HG02943 (cell line): ENCODE results near the gene RIMS4.
"Not testable (repeated sequence)": the region's sequence is repeated elsewhere in the genome, so short reads cannot be mapped to it uniquely, and the experiment has no call there.

ENCODE experiments used
- ATAC-seq: cut with Tn5 transposase; IDR thresholded peaks from one replicate; pipeline ENCODE4 v1.9.1; 2021; ENCODE audit warnings: mild to moderate bottlenecking, low read depth, moderate library complexity; ENCODE audit not compliant: unreplicated experiment

RIMS4 gene

DNA sequence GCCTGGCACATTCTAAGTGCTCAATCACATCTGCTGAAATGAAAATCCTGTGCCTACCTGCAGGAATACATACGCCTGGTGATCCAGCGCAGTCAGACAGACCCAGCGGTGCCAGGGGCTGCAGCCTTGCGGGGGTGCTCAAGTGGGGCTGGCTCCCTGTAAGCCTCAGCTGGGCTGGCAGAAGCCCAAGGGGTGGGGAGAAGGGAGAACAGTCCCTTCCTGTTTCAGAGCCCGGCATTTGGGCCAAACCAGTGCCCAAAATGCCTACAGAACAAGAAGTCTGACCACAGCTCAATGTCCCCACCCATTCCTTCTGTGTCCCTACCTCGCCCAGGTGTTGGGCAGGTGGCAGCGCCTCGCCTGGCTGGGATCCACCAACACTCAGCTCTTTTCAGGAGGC is 42.1 kb downstream of the RIMS4 start:
- ATAC-seq: no peak

DNA sequence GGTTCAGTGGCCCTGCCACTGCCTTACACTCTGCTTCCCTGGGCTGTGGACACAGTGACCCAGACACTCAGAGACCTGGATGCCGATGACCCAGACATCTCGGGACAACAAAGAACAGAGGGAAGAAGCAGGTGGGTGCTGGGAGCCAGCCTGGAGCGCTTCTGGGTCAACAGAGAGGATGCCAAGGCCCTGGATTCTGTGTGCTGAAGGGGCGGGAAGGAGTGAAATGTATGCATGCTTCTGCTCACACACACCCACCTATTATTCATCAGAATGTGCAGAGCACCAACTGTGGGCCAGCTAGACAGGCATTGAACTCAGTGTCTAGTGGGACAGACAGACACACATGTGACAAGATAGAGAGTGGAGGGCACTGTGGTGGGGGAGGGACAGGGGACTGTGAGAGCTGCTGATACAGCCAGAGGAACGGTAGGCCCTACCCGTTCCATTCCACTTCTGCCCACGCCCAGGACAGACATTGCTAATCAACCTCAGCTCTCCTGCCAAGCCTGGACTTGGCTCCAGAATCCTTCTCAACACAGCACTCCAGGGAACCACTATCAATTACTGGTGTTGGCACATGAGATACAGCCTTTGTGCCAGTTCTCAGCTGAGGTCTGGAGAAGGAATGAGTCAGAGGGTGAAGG is 44.5 kb downstream of the RIMS4 start:
- ATAC-seq: no peak

DNA sequence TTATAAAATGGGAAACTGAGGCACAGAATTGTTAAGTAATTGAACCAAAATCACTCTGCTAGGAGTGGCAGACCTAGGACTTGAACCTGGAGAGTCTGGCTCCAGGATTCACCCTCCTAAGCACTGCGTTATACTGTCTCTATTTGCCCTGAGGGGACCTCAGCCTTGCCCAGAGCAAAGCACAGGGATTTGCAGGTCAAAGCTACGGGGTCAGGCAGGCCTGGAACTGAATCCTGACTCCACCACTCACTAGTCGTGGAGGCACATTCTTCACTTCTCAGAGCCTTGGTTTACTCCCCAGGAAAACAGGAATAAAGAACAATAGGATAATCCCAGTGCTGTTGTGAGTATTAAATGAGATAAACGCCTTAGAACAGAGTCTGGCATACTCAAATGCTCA is 45.3 kb downstream of the RIMS4 start:
- no peak for ATAC-seq

DNA sequence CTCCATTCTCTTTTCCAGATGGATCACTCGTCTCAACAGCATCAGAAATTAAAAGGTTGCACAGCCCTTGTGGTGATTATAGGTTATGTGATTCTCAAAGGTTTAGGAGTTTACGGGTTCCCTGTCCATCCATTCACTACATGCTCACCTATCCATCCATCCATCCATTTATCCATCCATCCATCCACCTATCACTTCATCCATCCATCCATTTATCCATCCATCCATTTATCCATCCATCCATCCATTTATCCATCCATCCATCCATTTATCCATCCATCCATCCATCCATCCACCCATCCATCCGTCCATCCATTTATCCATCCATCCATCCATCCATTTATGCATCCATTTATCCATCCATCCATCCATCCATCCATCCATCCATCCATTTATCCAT is 46.5 kb downstream of the RIMS4 start:
- ATAC-seq: not testable (repeated sequence)

DNA sequence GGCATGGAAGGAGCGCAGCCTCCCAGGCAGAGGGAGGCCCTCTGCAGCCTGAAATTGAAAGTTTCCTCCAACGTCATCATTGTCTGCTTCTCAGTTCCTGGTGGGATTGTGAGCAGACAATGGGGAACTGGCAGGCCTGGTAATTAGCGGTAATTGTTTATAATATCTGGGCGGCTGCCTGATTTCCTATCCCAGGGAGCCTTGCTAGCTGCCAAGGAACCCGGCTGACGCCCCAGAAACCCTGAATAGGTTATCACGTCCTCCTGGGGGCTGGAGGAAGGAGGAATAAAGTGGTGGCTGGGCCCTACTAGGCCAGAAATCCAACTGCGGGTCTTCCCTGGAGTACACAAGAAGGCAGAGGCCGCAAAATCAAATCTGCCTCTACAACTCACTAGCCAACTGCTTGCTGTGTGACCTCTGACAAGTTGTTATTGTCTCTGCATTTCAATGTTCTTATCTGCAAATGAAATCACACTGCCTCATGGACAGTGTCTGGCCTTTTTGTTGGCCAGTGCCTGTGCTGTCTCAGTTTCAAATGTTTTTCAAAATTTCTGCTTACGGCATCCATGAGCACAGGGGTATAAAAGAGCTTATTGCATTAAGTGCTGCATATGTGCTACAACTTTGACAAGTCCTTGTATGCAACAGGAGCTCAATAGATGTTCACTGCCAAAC is 47.7 kb downstream of the RIMS4 start:
- no peak for ATAC-seq

DNA sequence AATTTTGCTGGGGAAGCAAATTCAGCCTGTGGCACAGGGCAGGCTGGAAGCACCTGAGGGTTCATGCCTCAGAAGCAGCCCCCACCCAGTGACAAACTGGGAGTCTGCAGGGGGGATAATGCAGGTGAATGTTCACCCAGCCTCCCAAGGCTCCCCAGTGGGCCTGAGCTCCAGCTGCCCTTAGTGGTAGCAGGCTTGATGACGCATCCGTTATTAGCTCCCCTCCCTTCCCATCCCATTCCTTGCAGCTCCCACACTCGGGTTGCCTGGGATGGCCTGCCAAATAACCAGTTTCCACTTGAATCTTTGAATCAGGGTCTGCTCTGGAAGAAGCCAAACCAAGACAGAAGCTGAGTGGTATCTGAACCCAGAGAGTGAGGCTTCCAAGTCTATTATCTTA is 48.9 kb downstream of the RIMS4 start:
- ATAC-seq: no peak

DNA sequence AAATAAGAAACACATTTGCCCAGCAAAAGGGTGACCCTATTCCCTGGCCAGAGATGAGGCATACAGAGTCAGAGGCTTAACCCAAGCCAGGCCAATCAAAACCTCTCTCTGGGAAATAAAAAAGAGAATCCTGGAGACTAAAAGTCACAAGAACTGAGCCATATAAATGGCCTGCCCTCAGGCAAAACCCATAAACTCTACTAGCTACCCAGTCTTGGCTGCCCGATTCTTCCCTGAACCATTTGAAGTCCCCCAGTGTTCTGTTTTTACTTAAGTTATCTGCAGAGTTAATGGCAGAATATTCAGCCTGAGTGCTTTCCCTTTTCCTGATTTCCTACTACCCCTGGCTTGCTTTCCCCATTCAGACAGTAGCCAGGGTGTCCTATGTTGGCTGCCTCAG is 50.8 kb downstream of the RIMS4 start:
- no peak for ATAC-seq

DNA sequence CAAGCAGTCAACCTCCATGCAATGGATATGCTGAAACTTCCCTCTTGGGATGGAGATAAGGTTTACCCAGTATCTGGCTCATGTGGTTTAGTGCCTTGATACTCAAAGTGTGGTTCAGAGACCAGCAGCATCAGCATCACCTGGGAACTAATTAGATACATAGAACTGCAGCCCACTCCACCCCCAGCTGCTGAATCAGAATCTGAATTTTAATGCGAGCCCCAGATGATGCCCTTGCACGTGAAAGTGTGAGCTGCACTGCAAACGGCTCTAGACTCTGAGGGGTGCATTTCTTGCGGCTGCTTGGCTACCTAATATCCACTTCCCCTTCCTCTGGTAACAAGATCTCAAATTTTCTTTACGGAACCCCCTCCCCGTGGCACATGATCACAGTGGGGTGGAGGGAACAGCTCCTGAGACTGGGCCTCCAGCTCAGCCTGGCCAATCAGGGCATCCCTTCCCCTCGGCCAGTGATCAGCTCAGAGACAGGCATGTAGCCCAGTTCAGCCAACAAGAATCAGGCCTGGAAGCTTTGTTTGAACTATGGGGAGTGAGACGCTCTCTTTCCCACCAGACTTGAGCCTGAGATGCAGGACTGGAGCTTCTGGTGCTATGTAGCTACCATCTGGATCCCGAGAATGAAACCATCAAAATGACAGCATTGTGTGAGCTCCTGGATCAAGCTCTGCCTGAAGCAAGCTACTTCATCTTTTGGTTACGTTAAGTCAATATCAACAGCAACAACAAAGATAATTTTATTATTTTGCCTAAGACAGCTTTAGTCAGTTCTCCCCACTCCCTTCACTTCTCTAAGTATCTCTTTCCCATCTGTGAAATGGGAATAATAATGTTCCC is 51.9 kb downstream of the RIMS4 start:
- no peak for ATAC-seq

DNA sequence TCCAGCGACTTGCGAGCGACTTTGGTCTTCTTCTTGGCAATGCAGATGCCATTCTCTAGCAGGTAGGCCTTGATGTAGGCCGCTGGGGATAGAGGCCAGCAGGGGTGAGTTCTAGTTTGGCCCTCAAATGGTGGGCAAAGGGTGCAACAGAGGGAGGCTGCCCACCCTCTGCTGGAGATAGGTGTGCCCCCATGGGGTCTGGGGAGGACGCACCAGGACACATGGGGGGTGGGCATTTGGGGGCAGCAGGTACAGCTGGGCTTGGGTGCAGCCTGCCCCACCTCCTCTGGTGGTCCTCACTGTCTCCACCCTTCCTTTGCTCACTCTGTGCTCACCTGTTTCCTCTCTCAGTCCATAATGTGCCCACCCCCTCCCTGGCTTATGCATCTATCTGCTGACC is 53.4 kb downstream of the RIMS4 start:
- ATAC-seq: no peak

DNA sequence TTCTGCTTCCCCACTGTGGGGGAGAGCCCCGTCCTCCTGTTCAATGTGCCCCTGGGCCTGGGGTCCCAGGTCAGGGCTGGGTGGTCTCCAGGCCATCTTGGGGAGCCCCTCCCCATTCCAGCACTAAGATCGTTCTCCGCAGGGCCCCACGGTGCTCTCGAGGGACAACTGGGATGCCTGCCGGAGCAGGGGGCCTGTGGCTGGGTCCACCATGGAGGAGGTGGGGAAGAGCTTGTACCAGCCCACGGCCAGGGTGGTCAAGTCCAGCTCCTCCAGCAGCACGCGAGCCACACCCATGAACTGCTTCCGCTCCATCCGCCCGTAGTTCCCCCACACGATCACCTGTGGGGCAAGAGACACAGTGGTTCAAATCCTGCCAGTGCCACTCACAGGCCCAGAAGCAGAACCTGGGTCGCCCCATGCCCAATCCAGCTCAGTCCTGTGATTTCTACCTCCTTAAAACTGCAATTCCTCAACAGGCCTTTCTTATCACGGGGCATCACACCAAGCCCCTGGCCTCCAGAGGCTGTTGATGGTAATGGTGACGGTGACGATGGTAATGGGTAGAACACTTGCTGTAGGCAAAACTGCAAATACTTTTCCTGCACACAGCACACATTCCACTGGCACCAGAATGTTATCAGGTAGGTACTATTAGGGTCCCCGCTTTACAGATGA is 54.2 kb downstream of the RIMS4 start:
- no peak for ATAC-seq

DNA sequence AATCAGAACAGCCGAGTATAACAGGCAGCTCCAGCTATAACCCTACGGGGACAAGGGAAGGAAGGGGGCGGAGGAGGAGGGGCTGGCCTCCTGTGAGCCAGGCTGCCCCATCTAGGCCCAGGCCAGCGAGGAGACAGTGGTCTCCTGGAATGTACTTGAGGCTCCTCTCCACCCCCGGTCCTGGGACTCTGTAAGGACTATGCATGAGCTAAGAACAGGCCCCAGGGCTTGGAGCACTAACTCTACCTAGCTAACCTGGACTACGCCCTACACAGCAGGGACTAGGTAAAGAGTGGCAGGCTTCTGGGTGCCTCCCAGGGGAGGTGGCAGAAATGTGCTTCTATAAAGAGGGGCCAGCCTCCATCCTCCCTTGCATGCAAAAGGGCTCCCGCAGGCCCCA is 55.8 kb downstream of the RIMS4 start:
- no peak for ATAC-seq

DNA sequence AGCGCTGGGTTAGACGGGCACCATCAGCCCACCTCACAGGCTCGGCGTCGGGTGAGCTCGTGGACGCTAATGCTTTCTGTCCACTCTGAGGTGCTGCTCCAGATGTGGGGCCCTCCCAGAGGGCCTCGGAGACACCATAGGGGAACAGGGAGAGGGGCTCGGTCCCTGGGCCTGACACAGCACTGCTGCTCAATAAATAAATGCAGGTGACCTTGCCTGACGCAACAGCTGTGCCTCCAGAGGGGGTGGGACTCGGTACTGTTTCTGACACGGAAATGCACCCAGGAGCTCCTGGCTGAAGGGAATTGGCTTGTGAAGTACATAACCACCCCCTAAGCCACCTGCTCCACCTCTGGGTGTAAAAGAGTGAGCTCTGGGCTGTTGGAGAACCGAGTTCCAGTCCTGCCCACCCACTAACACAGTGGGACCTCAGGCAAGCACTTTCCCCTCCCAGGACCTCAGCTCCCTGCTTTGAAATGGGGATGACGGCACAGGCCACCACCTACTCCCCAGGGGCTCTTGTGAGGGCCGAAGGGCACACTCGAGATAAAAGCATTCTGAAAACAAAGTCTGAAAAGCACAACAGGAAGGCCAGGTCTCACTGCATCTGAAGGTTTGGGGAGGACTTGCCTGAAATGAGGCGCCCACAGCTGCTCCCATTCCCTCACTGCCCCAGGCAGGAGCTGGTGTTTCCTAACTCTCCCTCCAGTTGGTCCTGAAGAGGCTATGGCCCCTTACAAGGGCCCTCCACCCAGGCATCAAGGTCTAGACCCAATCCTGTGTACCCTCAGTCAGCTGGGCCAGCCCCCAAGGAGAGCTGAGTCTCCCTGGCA is 58.0 kb downstream of the RIMS4 start:
- no peak for ATAC-seq

DNA sequence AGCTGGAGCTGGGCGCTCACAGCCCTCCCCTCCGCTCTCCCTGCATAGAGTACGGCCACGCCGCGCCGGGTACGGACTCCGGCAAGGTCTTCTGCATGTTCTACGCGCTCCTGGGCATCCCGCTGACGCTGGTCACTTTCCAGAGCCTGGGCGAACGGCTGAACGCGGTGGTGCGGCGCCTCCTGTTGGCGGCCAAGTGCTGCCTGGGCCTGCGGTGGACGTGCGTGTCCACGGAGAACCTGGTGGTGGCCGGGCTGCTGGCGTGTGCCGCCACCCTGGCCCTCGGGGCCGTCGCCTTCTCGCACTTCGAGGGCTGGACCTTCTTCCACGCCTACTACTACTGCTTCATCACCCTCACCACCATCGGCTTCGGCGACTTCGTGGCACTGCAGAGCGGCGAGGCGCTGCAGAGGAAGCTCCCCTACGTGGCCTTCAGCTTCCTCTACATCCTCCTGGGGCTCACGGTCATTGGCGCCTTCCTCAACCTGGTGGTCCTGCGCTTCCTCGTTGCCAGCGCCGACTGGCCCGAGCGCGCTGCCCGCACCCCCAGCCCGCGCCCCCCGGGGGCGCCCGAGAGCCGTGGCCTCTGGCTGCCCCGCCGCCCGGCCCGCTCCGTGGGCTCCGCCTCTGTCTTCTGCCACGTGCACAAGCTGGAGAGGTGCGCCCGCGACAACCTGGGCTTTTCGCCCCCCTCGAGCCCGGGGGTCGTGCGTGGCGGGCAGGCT is 60.1 kb downstream of the RIMS4 start:
- ATAC-seq: no peak

DNA sequence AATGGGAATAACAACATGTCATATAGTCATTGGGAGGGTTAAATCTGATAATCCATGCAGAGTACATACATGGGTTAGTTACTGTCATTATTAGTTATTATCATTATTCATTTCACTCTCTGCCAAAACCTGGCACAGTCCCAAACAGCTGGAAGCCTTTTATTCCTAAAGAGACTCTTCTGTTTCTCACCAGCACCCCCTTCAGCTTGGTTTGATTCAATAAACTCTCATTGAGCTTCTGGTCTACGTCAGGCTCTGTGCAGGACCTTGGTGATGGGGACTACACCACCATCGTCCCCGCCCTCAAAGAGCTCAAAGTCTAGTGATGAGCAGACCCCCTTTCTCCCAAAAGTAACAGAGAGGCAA is 62.4 kb downstream of the RIMS4 start:
- no peak for ATAC-seq

DNA sequence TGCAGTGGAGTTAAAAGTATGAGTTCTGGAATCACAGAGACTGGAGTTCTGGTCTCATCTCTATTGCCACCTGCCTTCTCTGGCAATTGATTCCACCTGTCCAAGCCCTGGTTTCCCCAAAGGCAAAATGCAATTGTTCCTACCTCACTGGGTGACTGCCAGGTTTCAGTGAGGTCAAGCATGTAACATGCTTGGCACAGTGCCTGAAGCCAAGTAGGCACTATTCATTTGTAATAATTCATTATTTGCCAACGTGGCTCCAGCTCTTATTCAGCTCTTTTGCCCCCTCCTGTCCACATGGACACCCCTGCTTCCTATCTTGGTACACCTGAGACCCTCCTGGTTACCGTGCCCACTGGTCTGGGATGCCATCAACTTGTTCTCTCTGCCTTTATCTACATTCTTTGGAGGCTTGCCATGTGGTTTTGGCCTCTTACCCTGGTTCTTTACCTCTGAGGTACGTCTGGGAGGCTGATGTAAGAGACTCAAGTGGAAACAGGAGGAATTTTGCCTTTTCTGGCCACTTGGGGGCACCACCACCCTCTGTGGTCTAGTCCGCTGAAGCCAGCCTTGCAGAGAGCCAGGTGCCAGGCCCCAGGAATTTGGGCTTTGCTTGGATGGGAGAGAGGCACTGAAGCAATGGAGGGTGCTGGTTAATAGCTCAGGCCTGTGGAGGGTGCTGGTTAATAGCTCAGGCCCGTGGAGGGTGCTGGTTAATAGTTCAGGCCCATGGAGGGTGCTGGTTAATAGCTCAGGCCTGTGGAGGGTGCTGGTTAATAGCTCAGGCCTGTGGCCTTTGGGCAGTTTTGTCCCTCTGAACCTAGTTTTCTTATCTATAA is 63.0 kb downstream of the RIMS4 start:
- ATAC-seq: no peak

DNA sequence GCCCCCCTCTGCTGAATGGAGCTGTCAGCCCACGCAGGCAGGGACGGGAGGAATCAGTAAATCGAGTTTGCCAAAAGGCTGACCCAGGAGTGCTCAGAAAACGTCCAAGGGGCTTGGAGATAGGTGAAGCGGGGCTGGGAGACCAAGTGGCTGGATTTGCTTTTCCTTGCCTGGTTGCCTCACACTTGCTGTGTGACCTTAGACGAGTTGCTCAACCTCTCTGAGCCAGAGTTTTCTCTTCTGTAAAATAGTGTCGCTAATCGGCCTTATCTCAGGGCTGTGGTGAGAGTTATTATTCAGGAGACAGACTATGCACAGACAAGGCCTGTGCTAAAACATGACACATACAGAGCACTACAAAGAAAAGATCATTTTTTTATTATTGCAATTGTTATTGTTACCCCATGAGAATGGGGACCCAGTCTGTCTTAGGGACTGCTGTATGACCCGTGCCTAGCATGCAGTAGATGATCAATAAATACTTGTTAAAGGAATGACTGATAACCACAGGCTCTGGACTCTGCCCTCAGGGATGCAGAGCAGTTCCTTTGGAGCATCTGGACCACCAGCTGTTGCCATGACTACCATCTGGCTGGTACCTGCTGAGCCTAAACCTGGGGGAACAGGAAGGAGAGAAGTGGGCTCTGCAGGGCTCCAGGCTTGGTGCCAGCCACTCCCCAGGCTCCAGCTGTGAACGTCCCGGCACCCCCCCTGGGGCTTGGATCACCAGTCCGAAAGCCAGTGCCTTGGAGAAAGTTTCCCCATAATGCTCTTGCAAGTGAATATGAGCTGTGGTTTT is 63.8 kb downstream of the RIMS4 start:
- no peak for ATAC-seq

DNA sequence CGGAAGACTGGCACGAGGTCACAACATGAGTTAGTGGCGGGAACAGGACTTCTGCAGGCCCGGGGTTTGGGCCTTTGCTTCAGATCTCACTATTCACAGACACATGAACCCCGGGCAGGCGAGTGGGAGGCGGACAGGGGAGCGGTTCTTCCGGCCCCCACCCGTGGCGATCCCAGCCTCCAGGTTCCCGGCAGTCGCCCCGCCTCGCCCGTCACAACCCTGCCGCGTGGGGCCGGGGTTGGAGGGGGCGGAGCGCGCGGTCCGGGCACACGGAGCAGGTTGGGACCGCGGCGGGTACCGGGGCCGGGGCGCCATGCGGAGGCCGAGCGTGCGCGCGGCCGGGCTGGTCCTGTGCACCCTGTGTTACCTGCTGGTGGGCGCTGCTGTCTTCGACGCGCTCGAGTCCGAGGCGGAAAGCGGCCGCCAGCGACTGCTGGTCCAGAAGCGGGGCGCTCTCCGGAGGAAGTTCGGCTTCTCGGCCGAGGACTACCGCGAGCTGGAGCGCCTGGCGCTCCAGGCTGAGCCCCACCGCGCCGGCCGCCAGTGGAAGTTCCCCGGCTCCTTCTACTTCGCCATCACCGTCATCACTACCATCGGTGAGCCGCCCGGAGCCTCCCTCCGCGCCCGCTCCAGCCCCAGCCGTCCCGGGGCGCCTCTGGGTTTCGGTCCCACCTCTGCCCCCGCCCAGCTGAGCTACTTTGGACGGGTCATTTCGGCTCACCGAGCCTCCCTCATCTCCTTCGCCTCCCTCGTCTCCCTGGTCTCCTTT is 64.6 kb downstream of the RIMS4 start, which contains the start of gene KCNK15:
Gene KCNK15, plus strand, starts transcription at position 268 of the 769 bp plus-strand sequence. Its CDS starts 46 bp downstream, at position 314.
- ATAC-seq: no peak
